Panc1 (cell line): ENCODE data around the gene TUBB2B.

ENCODE experiments used
- POLR2AphosphoS5 ChIP-seq: IDR thresholded peaks from 2 replicates; pipeline ENCODE4 v1.6.1; 2012; ENCODE audit warnings: mild to moderate bottlenecking, low read depth, low read length, moderate library complexity
- TF ChIP-seq, protein P1 (sequence below): fragments of 450-650 bp; IDR thresholded peaks from 2 replicates; pipeline ENCODE4 v1.5.1; 2017; ENCODE audit warnings: mild to moderate bottlenecking
- TF ChIP-seq, protein P2 (sequence below), 2 experiments: IDR thresholded peaks; 2 replicates each; pipeline ENCODE4 v1.6.1; 2011 to 2012; ENCODE audit warnings: low read depth in 2 of 2, control low read depth in 1 of 2, low read length in 1 of 2, mild to moderate bottlenecking in 1 of 2, moderate library complexity in 1 of 2; ENCODE audit not compliant: insufficient read depth in 1 of 2

DNA sequence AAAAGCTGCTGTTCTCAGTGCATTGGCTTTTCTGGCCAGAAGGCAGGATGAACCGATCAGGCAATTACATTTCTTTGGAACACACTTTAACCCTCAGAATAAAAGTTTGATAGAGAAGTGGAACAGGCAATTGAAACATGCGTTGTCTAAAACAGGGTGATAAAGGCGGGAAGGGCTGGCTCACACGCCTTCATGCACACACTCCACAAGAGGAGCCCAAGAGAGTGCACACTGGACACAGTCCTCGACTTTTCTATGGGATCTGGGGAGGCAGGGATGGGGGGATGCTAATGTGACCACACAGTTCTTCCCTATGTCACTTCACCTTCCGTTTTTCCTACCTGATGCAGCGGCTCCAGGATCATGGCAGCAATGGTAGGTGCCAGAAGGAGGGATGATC, 39.2 kb downstream of the TUBB2B start:
- TF ChIP-seq, protein P1, sequence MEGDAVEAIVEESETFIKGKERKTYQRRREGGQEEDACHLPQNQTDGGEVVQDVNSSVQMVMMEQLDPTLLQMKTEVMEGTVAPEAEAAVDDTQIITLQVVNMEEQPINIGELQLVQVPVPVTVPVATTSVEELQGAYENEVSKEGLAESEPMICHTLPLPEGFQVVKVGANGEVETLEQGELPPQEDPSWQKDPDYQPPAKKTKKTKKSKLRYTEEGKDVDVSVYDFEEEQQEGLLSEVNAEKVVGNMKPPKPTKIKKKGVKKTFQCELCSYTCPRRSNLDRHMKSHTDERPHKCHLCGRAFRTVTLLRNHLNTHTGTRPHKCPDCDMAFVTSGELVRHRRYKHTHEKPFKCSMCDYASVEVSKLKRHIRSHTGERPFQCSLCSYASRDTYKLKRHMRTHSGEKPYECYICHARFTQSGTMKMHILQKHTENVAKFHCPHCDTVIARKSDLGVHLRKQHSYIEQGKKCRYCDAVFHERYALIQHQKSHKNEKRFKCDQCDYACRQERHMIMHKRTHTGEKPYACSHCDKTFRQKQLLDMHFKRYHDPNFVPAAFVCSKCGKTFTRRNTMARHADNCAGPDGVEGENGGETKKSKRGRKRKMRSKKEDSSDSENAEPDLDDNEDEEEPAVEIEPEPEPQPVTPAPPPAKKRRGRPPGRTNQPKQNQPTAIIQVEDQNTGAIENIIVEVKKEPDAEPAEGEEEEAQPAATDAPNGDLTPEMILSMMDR: no peak
- no peak for TF ChIP-seq POLR2AphosphoS5
- TF ChIP-seq, protein P2, sequence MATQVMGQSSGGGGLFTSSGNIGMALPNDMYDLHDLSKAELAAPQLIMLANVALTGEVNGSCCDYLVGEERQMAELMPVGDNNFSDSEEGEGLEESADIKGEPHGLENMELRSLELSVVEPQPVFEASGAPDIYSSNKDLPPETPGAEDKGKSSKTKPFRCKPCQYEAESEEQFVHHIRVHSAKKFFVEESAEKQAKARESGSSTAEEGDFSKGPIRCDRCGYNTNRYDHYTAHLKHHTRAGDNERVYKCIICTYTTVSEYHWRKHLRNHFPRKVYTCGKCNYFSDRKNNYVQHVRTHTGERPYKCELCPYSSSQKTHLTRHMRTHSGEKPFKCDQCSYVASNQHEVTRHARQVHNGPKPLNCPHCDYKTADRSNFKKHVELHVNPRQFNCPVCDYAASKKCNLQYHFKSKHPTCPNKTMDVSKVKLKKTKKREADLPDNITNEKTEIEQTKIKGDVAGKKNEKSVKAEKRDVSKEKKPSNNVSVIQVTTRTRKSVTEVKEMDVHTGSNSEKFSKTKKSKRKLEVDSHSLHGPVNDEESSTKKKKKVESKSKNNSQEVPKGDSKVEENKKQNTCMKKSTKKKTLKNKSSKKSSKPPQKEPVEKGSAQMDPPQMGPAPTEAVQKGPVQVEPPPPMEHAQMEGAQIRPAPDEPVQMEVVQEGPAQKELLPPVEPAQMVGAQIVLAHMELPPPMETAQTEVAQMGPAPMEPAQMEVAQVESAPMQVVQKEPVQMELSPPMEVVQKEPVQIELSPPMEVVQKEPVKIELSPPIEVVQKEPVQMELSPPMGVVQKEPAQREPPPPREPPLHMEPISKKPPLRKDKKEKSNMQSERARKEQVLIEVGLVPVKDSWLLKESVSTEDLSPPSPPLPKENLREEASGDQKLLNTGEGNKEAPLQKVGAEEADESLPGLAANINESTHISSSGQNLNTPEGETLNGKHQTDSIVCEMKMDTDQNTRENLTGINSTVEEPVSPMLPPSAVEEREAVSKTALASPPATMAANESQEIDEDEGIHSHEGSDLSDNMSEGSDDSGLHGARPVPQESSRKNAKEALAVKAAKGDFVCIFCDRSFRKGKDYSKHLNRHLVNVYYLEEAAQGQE (IDR thresholded peaks at IDR 0.05; ENCODE audit: insufficient read depth in 1 of 2, low read depth in 2 of 2, low read length in 1 of 2): no peak
